Keratinocyte (primary cell): ENCODE results near the gene PDK1. TPM values are rescaled to one million over a fixed set of nuclear protein-coding genes. Genes with fewer than 3 reads are reported as not detected.
"Not testable (repeated sequence)": the region's sequence is repeated elsewhere in the genome, so short reads cannot be mapped to it uniquely, and the experiment has no call there.

ENCODE experiments used
- DNase-seq: peaks from one replicate; pipeline ENCODE4 v3.0.0-alpha.2; 2011; ENCODE audit warnings: low read depth, missing footprints, low spot score
- FAIRE-seq: peaks from 2 replicates; lab custom pipeline; 2011; peaks lifted over from hg19 to GRCh38; lab: Jason Lieb, UNC
- H2AFZ ChIP-seq: 2 replicates; pipeline ENCODE4 v1.6.0; 2012; ENCODE audit warnings: low read length, control low read depth, inconsistent platforms; ENCODE audit not compliant: control insufficient read depth
- H3K27ac ChIP-seq: 2 replicates; pipeline ENCODE4 v1.5.1; 2011; ENCODE audit warnings: low read length; ENCODE audit not compliant: control insufficient read depth, insufficient read depth
- H3K27me3 ChIP-seq: 3 replicates; pipeline ENCODE4 v1.6.0; 2011; ENCODE audit warnings: low read length; ENCODE audit not compliant: control insufficient read depth, insufficient read depth; ENCODE audit errors: extremely low read depth
- H3K36me3 ChIP-seq, 2 experiments: 2 replicates in 1 of 2; 3 replicates in 1 of 2; pipeline ENCODE4 v1.5.1; 2011; ENCODE audit warnings: low read length in 2 of 2, mild to moderate bottlenecking in 1 of 2; ENCODE audit not compliant: control insufficient read depth in 2 of 2, insufficient read depth in 2 of 2; ENCODE audit errors: extremely low read depth in 1 of 2
- H3K4me1 ChIP-seq: 3 replicates; pipeline ENCODE4 v1.5.1; 2011; ENCODE audit warnings: low read length; ENCODE audit not compliant: control insufficient read depth, insufficient read depth; ENCODE audit errors: extremely low read depth
- H3K4me2 ChIP-seq: 3 replicates; pipeline ENCODE4 v1.6.0; 2011; ENCODE audit warnings: low read depth, low read length; ENCODE audit not compliant: control insufficient read depth, insufficient read depth; ENCODE audit errors: extremely low read depth
- H3K4me3 ChIP-seq, 3 experiments: fragments of 200-600 bp in 1 of 3; sonication (generic) in 1 of 3; 2 replicates in 2 of 3; 3 replicates in 1 of 3; pipeline ENCODE4 v1.5.1; 2011 to 2016; ENCODE audit warnings: low read length in 3 of 3, mild to moderate bottlenecking in 3 of 3, control low read depth in 2 of 3, inconsistent platforms in 1 of 3, low read depth in 1 of 3, mixed read lengths in 1 of 3, mixed run types in 1 of 3, moderate library complexity in 1 of 3; ENCODE audit not compliant: control insufficient read depth in 2 of 3, insufficient read depth in 2 of 3; ENCODE audit errors: extremely low read depth in 1 of 3
- H3K79me2 ChIP-seq: 2 replicates; pipeline ENCODE4 v1.6.0; 2012; ENCODE audit warnings: low read length; ENCODE audit not compliant: control insufficient read depth, insufficient read depth
- H3K9ac ChIP-seq: 3 replicates; pipeline ENCODE4 v1.6.0; 2011; ENCODE audit warnings: low read length; ENCODE audit not compliant: control insufficient read depth, insufficient read depth; ENCODE audit errors: extremely low read depth
- H3K9me1 ChIP-seq: 3 replicates; pipeline ENCODE4 v1.6.0; 2011; ENCODE audit warnings: low read length; ENCODE audit not compliant: control insufficient read depth, insufficient read depth; ENCODE audit errors: extremely low read depth
- H3K9me3 ChIP-seq: 2 replicates; pipeline ENCODE4 v1.5.1; 2012; ENCODE audit warnings: low read depth, low read length; ENCODE audit not compliant: control insufficient read depth
- H4K20me1 ChIP-seq: 3 replicates; pipeline ENCODE4 v1.6.0; 2011; ENCODE audit warnings: low read length; ENCODE audit not compliant: control insufficient read depth, insufficient read depth; ENCODE audit errors: extremely low read depth
- EZH2 ChIP-seq: IDR thresholded peaks from one replicate; pipeline ENCODE4 v1.6.1; 2012; ENCODE audit warnings: inconsistent platforms, mild to moderate bottlenecking, low read length, moderate library complexity
- dilution Hi-C: fragments of 300-500 bp; cut with MboI; formaldehyde crosslinking; loops from one replicate; pipeline ENCODE4 v1.7.0; 2020; ENCODE audit warnings: low sequenced_read_pairs; ENCODE audit not compliant: extremely low pct_ligation_motif_present
- polyA plus RNA-seq, 5 experiments: library from polyadenylated mRNA; depleted of rRNA in 3 of 5; stranded (reverse) in 3 of 5; stranded (forward) in 1 of 5; unstranded in 1 of 5; fragments of >200 nt; gene quantifications; 1 replicate in 1 of 5; 2 replicates in 3 of 5; 3 replicates in 1 of 5; pipeline versions ENCODE4 v1.2.1 to v1.2.3, GENCODE V29; 2011 to 2012; ENCODE audit warnings: missing spikeins in 2 of 5, low read depth in 1 of 5, low replicate concordance in 1 of 5
- TF ChIP-seq, protein P1 (sequence below), 3 experiments: IDR thresholded peaks in 1 of 3; conservative IDR thresholded peaks in 1 of 3; optimal IDR thresholded peaks in 1 of 3; 2 replicates in 2 of 3; 3 replicates in 1 of 3; pipeline versions ENCODE3 to v1.5.1; 2011; ENCODE audit warnings: low read length in 3 of 3, mild to moderate bottlenecking in 3 of 3, moderate library complexity in 2 of 3, control low read depth in 1 of 3, inconsistent platforms in 1 of 3; ENCODE audit not compliant: insufficient read depth in 2 of 3; ENCODE audit errors: extremely low read depth in 1 of 3

The PDK1 gene
- polyA plus RNA-seq, 1 donor (not counting 4 experiments of a cell fraction or from before 2014, with no cell fraction given) = 29.2 TPM

DNA sequence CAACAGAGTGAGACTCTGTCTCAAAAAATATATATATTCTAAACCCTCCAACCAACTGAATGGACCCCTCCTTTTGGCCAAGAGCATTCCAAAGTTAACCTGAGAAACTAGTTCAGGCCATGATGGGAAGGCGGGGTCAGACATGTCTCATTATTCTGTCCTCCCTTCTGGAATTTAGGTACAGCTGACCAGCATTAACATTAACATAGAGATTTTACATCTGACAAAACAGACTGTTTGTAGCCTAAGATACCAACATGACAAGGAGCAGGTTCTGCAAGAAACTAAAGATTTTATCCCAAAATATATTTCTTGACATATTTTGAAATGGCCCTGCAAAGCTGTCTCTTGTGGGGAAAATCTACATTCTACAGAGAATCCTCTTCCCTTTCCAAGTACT is 6.8 kb upstream of the PDK1 start:
- Histone ChIP-seq H3K27me3 (no peaks in the 10 kb centered on the region), H4K20me1 (no peaks in the 10 kb centered on the region), H3K4me3 (no peak overlapping the region), H3K36me3 (no peaks in the 10 kb centered on the region), H3K79me2 (no peaks in the 10 kb centered on the region), H3K4me1 (peaks cover 21% of the 10 kb centered on the region), H3K9ac (no peak overlapping the region), H3K27ac (no peak overlapping the region), H2AFZ (no peak overlapping the region), H3K4me2 (no peak overlapping the region), H3K9me1 (no peaks in the 10 kb centered on the region), H3K9me3 (peaks cover 1% of the 10 kb centered on the region)
- dilution Hi-C loops = no loop called here
- DNase-seq = no peak
- TF ChIP-seq, protein P1, sequence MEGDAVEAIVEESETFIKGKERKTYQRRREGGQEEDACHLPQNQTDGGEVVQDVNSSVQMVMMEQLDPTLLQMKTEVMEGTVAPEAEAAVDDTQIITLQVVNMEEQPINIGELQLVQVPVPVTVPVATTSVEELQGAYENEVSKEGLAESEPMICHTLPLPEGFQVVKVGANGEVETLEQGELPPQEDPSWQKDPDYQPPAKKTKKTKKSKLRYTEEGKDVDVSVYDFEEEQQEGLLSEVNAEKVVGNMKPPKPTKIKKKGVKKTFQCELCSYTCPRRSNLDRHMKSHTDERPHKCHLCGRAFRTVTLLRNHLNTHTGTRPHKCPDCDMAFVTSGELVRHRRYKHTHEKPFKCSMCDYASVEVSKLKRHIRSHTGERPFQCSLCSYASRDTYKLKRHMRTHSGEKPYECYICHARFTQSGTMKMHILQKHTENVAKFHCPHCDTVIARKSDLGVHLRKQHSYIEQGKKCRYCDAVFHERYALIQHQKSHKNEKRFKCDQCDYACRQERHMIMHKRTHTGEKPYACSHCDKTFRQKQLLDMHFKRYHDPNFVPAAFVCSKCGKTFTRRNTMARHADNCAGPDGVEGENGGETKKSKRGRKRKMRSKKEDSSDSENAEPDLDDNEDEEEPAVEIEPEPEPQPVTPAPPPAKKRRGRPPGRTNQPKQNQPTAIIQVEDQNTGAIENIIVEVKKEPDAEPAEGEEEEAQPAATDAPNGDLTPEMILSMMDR (optimal IDR thresholded peaks at IDR 0.05 in 1 of 3, IDR thresholded peaks at IDR 0.05 in 1 of 3, conservative IDR thresholded peaks at IDR 0.05 in 1 of 3; ENCODE audit: extremely low read depth in 1 of 3, insufficient read depth in 2 of 3, low read length in 3 of 3) = no peak
- TF ChIP-seq EZH2 = no peak
- no peak for FAIRE-seq

DNA sequence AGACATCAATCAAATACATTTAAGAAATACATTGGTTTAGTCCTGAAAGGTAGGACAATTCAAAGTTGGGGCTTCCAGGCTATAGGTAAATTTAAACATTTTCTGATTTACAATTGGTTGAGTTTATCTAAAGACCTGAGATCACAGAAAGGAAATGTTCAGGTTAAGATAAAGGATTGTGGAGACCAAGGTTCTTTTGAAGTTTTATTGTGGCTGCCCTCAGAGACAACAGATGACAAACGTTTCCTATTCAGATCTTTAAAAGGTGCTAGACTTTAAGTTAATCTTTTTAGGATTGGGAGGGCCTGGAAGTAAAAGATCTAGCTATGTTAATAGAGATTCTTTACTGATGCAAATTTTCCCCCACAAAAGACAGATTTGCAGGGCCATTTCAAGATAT is 6.1 kb upstream of the PDK1 start:
- H4K20me1 ChIP-seq, H3K9ac ChIP-seq, H3K79me2 ChIP-seq, H2AFZ ChIP-seq, FAIRE-seq, H3K27ac ChIP-seq, H3K9me1 ChIP-seq, dilution Hi-C loops, H3K4me2 ChIP-seq, H3K9me3 ChIP-seq, DNase-seq, H3K4me3 ChIP-seq, H3K36me3 ChIP-seq, H3K27me3 ChIP-seq: not testable (repeated sequence)
- peaks cover 25% of the 10 kb centered on the region for H3K4me1 ChIP-seq

DNA sequence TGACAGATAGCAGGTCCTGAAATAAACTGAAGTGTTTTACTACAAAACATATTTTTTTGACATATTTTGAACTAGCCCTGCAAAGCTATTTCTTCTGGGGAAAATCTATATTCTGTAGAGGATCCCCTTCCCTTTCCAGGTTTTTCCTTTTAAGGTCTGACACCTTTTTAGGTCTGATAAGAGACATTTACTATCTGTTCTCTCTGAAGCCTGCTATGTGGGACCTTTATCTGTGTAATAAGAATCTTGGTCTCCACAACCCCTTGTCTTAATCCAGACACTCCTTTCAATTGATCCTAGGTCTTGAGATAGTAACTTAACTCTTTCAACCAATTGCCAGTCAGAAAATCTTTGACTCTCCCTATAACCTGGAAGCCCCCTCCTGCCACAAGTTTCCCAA is 5.5 kb upstream of the PDK1 start:
- H3K79me2 ChIP-seq = no peaks in the 10 kb centered on the region
- H3K9me1 ChIP-seq = no peaks in the 10 kb centered on the region
- no peaks in the 10 kb centered on the region for H4K20me1 ChIP-seq
- dilution Hi-C loops = no loop called here
- TF ChIP-seq EZH2 = no peak
- TF ChIP-seq, protein P1 (optimal IDR thresholded peaks at IDR 0.05 in 1 of 3, IDR thresholded peaks at IDR 0.05 in 1 of 3, conservative IDR thresholded peaks at IDR 0.05 in 1 of 3; ENCODE audit: extremely low read depth in 1 of 3, insufficient read depth in 2 of 3, low read length in 3 of 3) = no peak
- no peak for DNase-seq
- peaks cover 1% of the 10 kb centered on the region for H3K9me3 ChIP-seq
- no peaks in the 10 kb centered on the region for H3K27me3 ChIP-seq
- no peak overlapping the region for H3K4me3 ChIP-seq
- peaks cover 29% of the 10 kb centered on the region for H3K4me1 ChIP-seq
- no peak overlapping the region for H3K27ac ChIP-seq
- no peak overlapping the region for H3K4me2 ChIP-seq
- no peaks in the 10 kb centered on the region for H3K36me3 ChIP-seq
- H2AFZ ChIP-seq = no peak overlapping the region
- no peak for FAIRE-seq
- H3K9ac ChIP-seq = no peak overlapping the region
